Panc1 (cell line): ENCODE data around the gene SLX9. TPM values are rescaled to one million over a fixed set of nuclear protein-coding genes. Genes with fewer than 3 reads are reported as not detected.
A peak's percentile ranks its signal among the peaks of the same experiment; 100 is the strongest.

Experiments used
- ATAC-seq: fragments of 200-7000 bp; cut with Tn5 transposase; 2 replicates; pipeline ENCODE4 v1.9.1; 2020; ENCODE audit warnings: mild to moderate bottlenecking, moderate library complexity
- BruUV-seq: library from RNA; stranded (reverse); fragments of 400-500 nt; replicated peaks from 2 replicates; lab custom pipeline; 2021; lab: Mats Ljungman, UMichigan
- CTCF ChIA-PET: fragments of 300-600 bp; sonication (Branson Sonifier 250); formaldehyde crosslinking; loops from one replicate; lab custom pipeline; 2022; ENCODE audit warnings: antibody characterized with exemption; lab: Charles Lee
- POLR2A ChIA-PET: fragments of 300-600 bp; sonication (Branson Sonifier 250); formaldehyde crosslinking; loops from one replicate; lab custom pipeline; 2022; ENCODE audit warnings: antibody characterized with exemption; lab: Charles Lee
- DNase-seq: peaks from one replicate; pipeline ENCODE4 v3.0.0-alpha.2; 2010; ENCODE audit warnings: low read depth, low spot score
- H3K27ac ChIP-seq: 2 replicates; pipeline ENCODE4 v1.5.1; 2011; ENCODE audit warnings: mild to moderate bottlenecking, low read length, inconsistent platforms
- H3K27me3 ChIP-seq: fragments of 200-500 bp; sonication (Bioruptor generic); 2 replicates; pipeline ENCODE4 v1.6.0; 2014; ENCODE audit warnings: low read length, inconsistent platforms; ENCODE audit not compliant: control insufficient read depth, insufficient read depth
- H3K36me3 ChIP-seq: fragments of 200-500 bp; sonication (Bioruptor generic); 2 replicates; pipeline ENCODE4 v1.5.1; 2014; ENCODE audit warnings: inconsistent platforms, mild to moderate bottlenecking, low read length, moderate library complexity; ENCODE audit not compliant: control insufficient read depth, insufficient read depth
- H3K4me1 ChIP-seq: 2 replicates; pipeline ENCODE4 v1.5.1; 2011; ENCODE audit warnings: inconsistent platforms, mild to moderate bottlenecking, low read length, moderate library complexity; ENCODE audit not compliant: control insufficient read depth, insufficient read depth
- H3K4me3 ChIP-seq, 2 experiments: 2 replicates each; pipeline ENCODE4 v1.5.1; 2011 to 2012; ENCODE audit warnings: low read depth in 2 of 2, low read length in 2 of 2, mild to moderate bottlenecking in 2 of 2, inconsistent platforms in 1 of 2, moderate library complexity in 1 of 2
- H3K9me3 ChIP-seq: fragments of 200-500 bp; sonication (Bioruptor generic); 2 replicates; pipeline ENCODE4 v1.5.1; 2014; ENCODE audit warnings: low read depth, mild to moderate bottlenecking, inconsistent platforms, low read length, moderate library complexity; ENCODE audit not compliant: control insufficient read depth, insufficient read depth
- CTCF ChIP-seq: fragments of 450-650 bp; IDR thresholded peaks from 2 replicates; pipeline ENCODE4 v1.5.1; 2017; ENCODE audit warnings: mild to moderate bottlenecking
- POLR2AphosphoS5 ChIP-seq: IDR thresholded peaks from 2 replicates; pipeline ENCODE4 v1.6.1; 2012; ENCODE audit warnings: mild to moderate bottlenecking, low read depth, low read length, moderate library complexity
- SIN3A ChIP-seq: IDR thresholded peaks from 2 replicates; pipeline ENCODE4 v1.6.1; 2012; ENCODE audit warnings: low read depth, mild to moderate bottlenecking, low read length, moderate library complexity, borderline replicate concordance; ENCODE audit not compliant: insufficient read depth
- TCF7L2 ChIP-seq: IDR thresholded peaks from 2 replicates; pipeline ENCODE4 v1.6.1; 2011; ENCODE audit warnings: mild to moderate bottlenecking, low read depth, low read length, inconsistent platforms
- in situ Hi-C: cut with HindIII; loops from 2 replicates; pipeline ENCODE4 v1.10.0; 2016; ENCODE audit warnings: low sequenced_read_pairs, low pct_unique_long_range_greater_than_20kb
- intact Hi-C: fragments of 100-400 bp; cut with micrococcal nuclease; formaldehyde crosslinking; loops from one replicate; pipeline ENCODE4 v1.10.0; 2022; ENCODE audit not compliant: unreplicated experiment
- total RNA-seq: library from RNA; stranded (reverse); gene quantifications from one replicate; pipeline ENCODE4 v1.2.1, GENCODE V29; 2021; ENCODE audit not compliant: unreplicated experiment
- TF ChIP-seq, protein P1 (sequence below), 2 experiments: IDR thresholded peaks; 2 replicates each; pipeline ENCODE4 v1.6.1; 2011 to 2012; ENCODE audit warnings: low read depth in 2 of 2, control low read depth in 1 of 2, low read length in 1 of 2, mild to moderate bottlenecking in 1 of 2, moderate library complexity in 1 of 2; ENCODE audit not compliant: insufficient read depth in 1 of 2

The SLX9 gene
- total RNA-seq, 1 experiment from 2014 or later: 50.9 TPM

GRCh38 chr21:44925378-44925755 is 14.5 kb upstream of the SLX9 start:
- CTCF ChIA-PET: no interaction called here
- Histone ChIP-seq H3K4me3 (no peak overlapping the region), H3K4me1 (peaks cover 22% of the 10 kb centered on the region), H3K9me3 (no peaks in the 10 kb centered on the region), H3K36me3 (no peaks in the 10 kb centered on the region), H3K27ac (no peak overlapping the region), H3K27me3 (no peaks in the 10 kb centered on the region)
- POLR2A ChIA-PET: no interaction called here
- in situ Hi-C loops (no loop called here), intact Hi-C loops (loop anchor here (10.0 kb wide), 1 partner anchor 51 kb away; the partner anchor contains the start of gene PTTG1IP)
- TF ChIP-seq, protein P1, sequence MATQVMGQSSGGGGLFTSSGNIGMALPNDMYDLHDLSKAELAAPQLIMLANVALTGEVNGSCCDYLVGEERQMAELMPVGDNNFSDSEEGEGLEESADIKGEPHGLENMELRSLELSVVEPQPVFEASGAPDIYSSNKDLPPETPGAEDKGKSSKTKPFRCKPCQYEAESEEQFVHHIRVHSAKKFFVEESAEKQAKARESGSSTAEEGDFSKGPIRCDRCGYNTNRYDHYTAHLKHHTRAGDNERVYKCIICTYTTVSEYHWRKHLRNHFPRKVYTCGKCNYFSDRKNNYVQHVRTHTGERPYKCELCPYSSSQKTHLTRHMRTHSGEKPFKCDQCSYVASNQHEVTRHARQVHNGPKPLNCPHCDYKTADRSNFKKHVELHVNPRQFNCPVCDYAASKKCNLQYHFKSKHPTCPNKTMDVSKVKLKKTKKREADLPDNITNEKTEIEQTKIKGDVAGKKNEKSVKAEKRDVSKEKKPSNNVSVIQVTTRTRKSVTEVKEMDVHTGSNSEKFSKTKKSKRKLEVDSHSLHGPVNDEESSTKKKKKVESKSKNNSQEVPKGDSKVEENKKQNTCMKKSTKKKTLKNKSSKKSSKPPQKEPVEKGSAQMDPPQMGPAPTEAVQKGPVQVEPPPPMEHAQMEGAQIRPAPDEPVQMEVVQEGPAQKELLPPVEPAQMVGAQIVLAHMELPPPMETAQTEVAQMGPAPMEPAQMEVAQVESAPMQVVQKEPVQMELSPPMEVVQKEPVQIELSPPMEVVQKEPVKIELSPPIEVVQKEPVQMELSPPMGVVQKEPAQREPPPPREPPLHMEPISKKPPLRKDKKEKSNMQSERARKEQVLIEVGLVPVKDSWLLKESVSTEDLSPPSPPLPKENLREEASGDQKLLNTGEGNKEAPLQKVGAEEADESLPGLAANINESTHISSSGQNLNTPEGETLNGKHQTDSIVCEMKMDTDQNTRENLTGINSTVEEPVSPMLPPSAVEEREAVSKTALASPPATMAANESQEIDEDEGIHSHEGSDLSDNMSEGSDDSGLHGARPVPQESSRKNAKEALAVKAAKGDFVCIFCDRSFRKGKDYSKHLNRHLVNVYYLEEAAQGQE (IDR thresholded peaks at IDR 0.05; ENCODE audit: insufficient read depth in 1 of 2, low read depth in 2 of 2, low read length in 1 of 2): no peak
- no peak for TF ChIP-seq TCF7L2
- DNase-seq: no peak
- no peak for ATAC-seq
- BruUV-seq: no TSS peak

- Histone ChIP-seq H3K9me3 (no peaks in the 10 kb centered on the region), H3K27ac (peak overlapping the region; percentile 66), H3K27me3 (no peaks in the 10 kb centered on the region), H3K4me1 (peaks cover 27% of the 10 kb centered on the region), H3K36me3 (no peaks in the 10 kb centered on the region), H3K4me3 (no peak overlapping the region)
- POLR2A ChIA-PET: no interaction called here
- ATAC-seq (no peak), DNase-seq (no peak)
- in situ Hi-C loops: no loop called here
- intact Hi-C loops: loop anchor here (10.0 kb wide), 1 partner anchor 52 kb away; the partner anchor contains the start of gene PTTG1IP
- no TSS peak for BruUV-seq
- CTCF ChIA-PET: interaction anchor here (1.0 kb wide), 1 partner anchor 126 kb away, joined by 3 read pairs; no protein-coding TSS in a partner anchor
- TF ChIP-seq POLR2AphosphoS5 (no peak), SIN3A (no peak), TCF7L2 (no peak), CTCF (no peak)
- TF ChIP-seq, protein P1 (IDR thresholded peaks at IDR 0.05; ENCODE audit: insufficient read depth in 1 of 2, low read depth in 2 of 2, low read length in 1 of 2): no peak
Measured at GRCh38 chr21:44926331-44927101, 13.3 kb upstream of the SLX9 start.
